MM.1S (cell line): ENCODE measurements around the gene CBL.

Experiments
- CTCF ChIP-seq: fragments of 300-600 bp; sonication (generic); IDR thresholded peaks from 2 replicates; pipeline ENCODE4 v1.5.1; 2016; ENCODE audit warnings: antibody characterized with exemption, low read length, mixed read lengths
- EZH2 ChIP-seq: fragments of 300-600 bp; sonication (generic); optimal IDR thresholded peaks from 2 replicates; pipeline ENCODE3; 2017; ENCODE audit warnings: low read depth, mild to moderate bottlenecking, antibody characterized with exemption, low read length, mixed read lengths

GRCh38 chr11:119340335-119341221 is 134.4 kb downstream of the CBL start, which contains the start of gene C1QTNF5:
- TF ChIP-seq CTCF (no peak), EZH2 (no peak)
